ENCODE measurements around the gene ISLR. TPM values are rescaled to one million over a fixed set of nuclear protein-coding genes. Genes with fewer than 3 reads are reported as not detected.
A peak's percentile ranks its signal among the peaks of the same experiment; 100 is the strongest.

Gene ISLR
- total RNA-seq, 2 experiments from 2014 or later: not detected

DNA sequence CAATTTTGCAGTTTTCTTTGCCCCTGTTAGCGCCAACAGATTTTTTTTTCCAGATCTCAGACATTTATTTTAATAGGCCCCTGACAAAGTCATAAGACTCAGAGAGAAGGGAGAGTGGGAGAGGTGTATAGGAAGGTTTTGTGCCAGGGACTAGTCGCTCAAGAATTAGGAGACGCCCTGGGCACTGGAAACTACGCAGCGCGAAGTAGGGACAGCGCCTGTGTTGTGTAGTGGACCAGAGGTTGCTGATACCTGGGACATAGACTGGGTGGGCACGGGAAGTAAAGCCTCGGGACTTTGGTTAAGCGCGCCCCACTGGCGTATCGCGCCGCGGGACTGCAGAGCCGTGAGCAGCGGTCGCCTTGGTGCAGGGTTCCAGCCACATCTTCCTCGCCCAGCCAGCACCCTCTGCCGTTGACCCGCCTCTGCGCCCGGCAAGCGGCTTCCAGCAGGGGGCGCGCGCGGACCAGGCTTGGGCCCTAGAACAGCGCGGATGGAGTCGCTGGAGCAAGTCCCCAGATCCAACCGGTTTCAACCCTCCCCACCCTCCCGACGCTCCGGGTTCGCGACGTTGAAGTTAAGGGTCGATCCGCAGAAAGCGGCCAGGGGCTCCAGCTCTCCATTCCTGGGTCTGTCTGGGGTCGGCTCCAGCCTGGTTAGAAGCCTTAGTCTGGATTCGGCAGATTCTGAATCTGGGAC, 46.1 kb upstream of the ISLR start:
- ChIA-PET CTCF (no interaction called here), POLR2A (no interaction called here)
- H3K27me3 Mint-ChIP-seq: peaks cover 95% of the 10 kb centered on the region
- DNase-seq (peak; percentile 67 to 88 (median 78)), ATAC-seq (ENCODE audit: poor library complexity) (peak; percentile 92)
- no peaks in the 10 kb centered on the region for H3K36me3 Mint-ChIP-seq (ENCODE audit: low read depth)
- no peaks in the 10 kb centered on the region for H3K9me3 Mint-ChIP-seq
- TF ChIP-seq CTCF (IDR thresholded peaks at IDR 0.05): peak; percentile 96
- H3K4me1 ChIP-seq (ENCODE audit: insufficient read depth, low read length): peaks cover 26% of the 10 kb centered on the region
- intact Hi-C loops (cut with DNase I, micrococcal nuclease): loop anchor here (1.0 to 5.0 kb wide), 4 partner anchors 155 to 195 kb away; no protein-coding TSS in a partner anchor
- H3K9me3 ChIP-seq (ENCODE audit: control insufficient read depth in 1 of 2, insufficient read depth in 1 of 2, low read length in 2 of 2): peaks cover 0 to 13% of the 10 kb centered on the region in 2 experiments
- H3K4me1 Mint-ChIP-seq (ENCODE audit: low read depth): peaks cover 25% of the 10 kb centered on the region
- H3K4me3 ChIP-seq (ENCODE audit: low read length): peak overlapping the region; percentile 7
- no peaks in the 10 kb centered on the region for H3K36me3 ChIP-seq (ENCODE audit: insufficient read depth, low read length)
- peaks cover 59 to 64% of the 10 kb centered on the region in 2 experiments for H3K27me3 ChIP-seq (ENCODE audit: control insufficient read depth in 1 of 2, insufficient read depth in 2 of 2, low read length in 2 of 2)
- H3K4me3 Mint-ChIP-seq: peak overlapping the region; percentile 48
- no peak overlapping the region for H3K27ac ChIP-seq (ENCODE audit: low read depth in 1 of 2, low read length in 2 of 2)
- H3K27ac Mint-ChIP-seq: no peak overlapping the region

DNA sequence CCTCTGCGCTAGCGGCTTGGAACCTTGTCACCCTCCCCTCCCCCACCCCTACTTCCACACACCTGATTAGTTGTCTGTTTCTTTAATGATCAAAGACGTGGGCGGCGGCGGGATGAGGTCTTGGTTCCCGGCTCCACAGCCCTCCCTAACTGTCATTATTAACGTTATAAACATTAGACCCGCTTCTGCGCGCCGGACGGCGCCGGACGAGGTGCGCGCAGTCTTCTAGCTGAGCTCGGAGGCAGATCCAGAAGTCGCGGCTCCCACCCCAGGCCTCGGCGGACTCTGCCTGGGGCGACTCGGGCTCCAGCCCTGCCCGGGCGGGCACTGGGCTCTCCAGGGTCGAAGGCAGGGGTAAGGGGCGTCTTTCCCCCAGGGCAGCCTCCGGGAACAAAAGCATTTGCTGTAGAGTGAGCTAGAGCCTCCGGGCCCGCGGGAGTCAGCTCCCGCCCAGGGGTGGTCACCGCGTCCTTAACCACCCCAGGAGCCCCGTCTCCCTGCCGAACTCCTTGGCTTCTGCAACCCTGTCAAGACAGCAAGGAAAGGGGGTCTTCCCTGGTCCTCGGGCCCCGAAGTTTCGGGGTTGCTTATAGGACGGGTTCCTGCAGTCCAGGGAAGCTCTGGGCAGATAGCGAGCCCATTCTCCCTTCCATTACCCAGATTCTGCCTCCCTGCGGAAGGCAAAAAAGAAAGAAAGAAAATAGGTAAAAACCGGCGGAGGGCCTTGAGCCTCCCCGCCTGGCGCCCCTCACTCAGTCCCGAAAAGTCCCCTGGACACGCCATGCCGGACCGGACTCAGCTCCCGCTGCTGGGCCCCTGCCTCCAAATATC, 45.3 kb upstream of the ISLR start:
- H3K4me1 ChIP-seq (ENCODE audit: insufficient read depth, low read length): peaks cover 26% of the 10 kb centered on the region
- peaks cover 66 to 71% of the 10 kb centered on the region in 2 experiments for H3K27me3 ChIP-seq (ENCODE audit: control insufficient read depth in 1 of 2, insufficient read depth in 2 of 2, low read length in 2 of 2)
- Mint-ChIP-seq H3K4me3 (peak overlapping the region; percentile 48), H3K27me3 (peaks cover 94% of the 10 kb centered on the region), H3K27ac (no peak overlapping the region), H3K9me3 (no peaks in the 10 kb centered on the region), H3K4me1 (ENCODE audit: low read depth) (peaks cover 25% of the 10 kb centered on the region), H3K36me3 (ENCODE audit: low read depth) (no peaks in the 10 kb centered on the region)
- no peak overlapping the region for H3K27ac ChIP-seq (ENCODE audit: low read depth in 1 of 2, low read length in 2 of 2)
- ATAC-seq (ENCODE audit: poor library complexity) (peak; percentile 19), DNase-seq (no peak)
- ChIA-PET CTCF (no interaction called here), POLR2A (no interaction called here)
- H3K4me3 ChIP-seq (ENCODE audit: low read length): peak overlapping the region; percentile 7
- intact Hi-C loops (cut with DNase I, micrococcal nuclease): loop anchor here (1.0 to 5.0 kb wide), 4 partner anchors 156 to 194 kb away; no protein-coding TSS in a partner anchor
- no peaks in the 10 kb centered on the region for H3K36me3 ChIP-seq (ENCODE audit: insufficient read depth, low read length)
- peaks cover 0 to 18% of the 10 kb centered on the region in 2 experiments for H3K9me3 ChIP-seq (ENCODE audit: control insufficient read depth in 1 of 2, insufficient read depth in 1 of 2, low read length in 2 of 2)
- no peak for TF ChIP-seq CTCF (IDR thresholded peaks at IDR 0.05)

GRCh38 chr15:74128785-74129585, 44.5 kb upstream of the ISLR start:
- Mint-ChIP-seq H3K9me3 (no peaks in the 10 kb centered on the region), H3K27me3 (peaks cover 89% of the 10 kb centered on the region), H3K4me1 (ENCODE audit: low read depth) (peaks cover 25% of the 10 kb centered on the region), H3K27ac (no peak overlapping the region), H3K36me3 (ENCODE audit: low read depth) (no peaks in the 10 kb centered on the region), H3K4me3 (peak overlapping the region; percentile 30)
- CTCF ChIA-PET: no interaction called here
- POLR2A ChIA-PET: no interaction called here
- Histone ChIP-seq H3K27ac (ENCODE audit: low read depth in 1 of 2, low read length in 2 of 2) (no peak overlapping the region), H3K36me3 (ENCODE audit: insufficient read depth, low read length) (no peaks in the 10 kb centered on the region), H3K27me3 (ENCODE audit: control insufficient read depth in 1 of 2, insufficient read depth in 2 of 2, low read length in 2 of 2) (peaks cover 67 to 80% of the 10 kb centered on the region in 2 experiments), H3K9me3 (ENCODE audit: control insufficient read depth in 1 of 2, insufficient read depth in 1 of 2, low read length in 2 of 2) (peaks cover 0 to 26% of the 10 kb centered on the region in 2 experiments), H3K4me1 (ENCODE audit: insufficient read depth, low read length) (peaks cover 26% of the 10 kb centered on the region), H3K4me3 (ENCODE audit: low read length) (no peak overlapping the region)
- intact Hi-C loops (cut with DNase I, micrococcal nuclease): loop anchor here (5.0 kb wide), 2 partner anchors 157 to 173 kb away; no protein-coding TSS in a partner anchor
- TF ChIP-seq CTCF (IDR thresholded peaks at IDR 0.05): no peak
- no peak for DNase-seq
- ATAC-seq (ENCODE audit: poor library complexity): no peak
